Hematopoietic multipotent progenitor cell (in vitro differentiated cells): ENCODE results near the gene B3GALT4. TPM values are rescaled to one million over a fixed set of nuclear protein-coding genes. Genes with fewer than 3 reads are reported as not detected.
A peak's percentile ranks its signal among the peaks of the same experiment; 100 is the strongest.

Experiments used
- DNase-seq, 3 donors: peaks; one replicate each; pipeline ENCODE4 v3.0.0-alpha.2; 2011 to 2015; ENCODE audit warnings: low read depth in 2 of 3, low spot score in 2 of 3
- total RNA-seq: library from RNA; depleted of rRNA; stranded (reverse); fragments of >200 nt; gene quantifications from one replicate; pipeline ENCODE4 v1.2.3, GENCODE V29; 2012

B3GALT4 gene
- total RNA-seq, 1 donor = 14.3 TPM

- DNase-seq = peak; percentile 68 to 94 (median 90)
Measured at GRCh38 chr6:33288921-33289783, 12.2 kb downstream of the B3GALT4 start, which contains the start of the genes PFDN6 and WDR46. Gene PFDN6 (plus strand): TSS chr6:33289601. CDS start chr6:33289857, 256 bp downstream. Gene WDR46 (minus strand): TSS chr6:33289239. CDS start chr6:33289170, 69 bp downstream.

- no peak for DNase-seq
Measured at GRCh38 chr6:33289784-33290315, 12.9 kb downstream of the B3GALT4 start.

- no peak for DNase-seq
Measured at GRCh38 chr6:33290459-33290858, 13.5 kb downstream of the B3GALT4 start.

GRCh38 chr6:33292996-33293682 is 16.2 kb downstream of the B3GALT4 start:
- DNase-seq = no peak

GRCh38 chr6:33294086-33294823 is 17.3 kb downstream of the B3GALT4 start:
- no peak for DNase-seq

GRCh38 chr6:33295621-33296369 is 18.9 kb downstream of the B3GALT4 start:
- no peak for DNase-seq

- no peak for DNase-seq
Measured at GRCh38 chr6:33296797-33297405, 20.0 kb downstream of the B3GALT4 start.

GRCh38 chr6:33297406-33297955 is 20.6 kb downstream of the B3GALT4 start:
- peak in 1 of 3 donors; percentile 25 for DNase-seq

GRCh38 chr6:33297956-33298772 is 21.2 kb downstream of the B3GALT4 start:
- DNase-seq = peak in 1 of 3 donors; percentile 73

- peak in 2 of 3 donors; percentile 84 to 88 for DNase-seq
Measured at GRCh38 chr6:33298773-33299236, 21.9 kb downstream of the B3GALT4 start, which contains the start of gene RGL2. Gene RGL2 (minus strand): TSS chr6:33298942. CDS start chr6:33298610, 332 bp downstream.

- peak; percentile 82 to 96 (median 92) for DNase-seq
Measured at GRCh38 chr6:33299237-33299944, 22.5 kb downstream of the B3GALT4 start.

- DNase-seq = no peak
Measured at GRCh38 chr6:33301877-33302276, 25.0 kb downstream of the B3GALT4 start.

- no peak for DNase-seq
Measured at GRCh38 chr6:33304216-33304615, 27.3 kb downstream of the B3GALT4 start.

GRCh38 chr6:33305052-33305451 is 28.1 kb downstream of the B3GALT4 start:
- no peak for DNase-seq

GRCh38 chr6:33306356-33306755 is 29.4 kb downstream of the B3GALT4 start:
- DNase-seq = no peak

- peak; percentile 63 to 78 (median 78) for DNase-seq
Measured at GRCh38 chr6:33312361-33313104, 35.6 kb downstream of the B3GALT4 start.
